Loucy (cell line): ENCODE data around the gene TUBGCP3.

Experiments used
- H2AFZ ChIP-seq: fragments of 200-600 bp; sonication (generic); 2 replicates; pipeline ENCODE4 v1.6.0; 2016; ENCODE audit warnings: antibody characterized with exemption, mild to moderate bottlenecking, low read length, moderate library complexity
- H3F3A ChIP-seq: fragments of 200-600 bp; 2 replicates; pipeline ENCODE4 v1.6.0; 2016; ENCODE audit warnings: antibody characterized with exemption, low read depth, mild to moderate bottlenecking
- H3K27me3 ChIP-seq: fragments of 200-600 bp; sonication (generic); 2 replicates; pipeline ENCODE4 v1.6.1; 2014; ENCODE audit warnings: low read length, mild to moderate bottlenecking; ENCODE audit not compliant: insufficient read depth, poor library complexity, severe bottlenecking
- H3K36me3 ChIP-seq: fragments of 200-600 bp; sonication (generic); 2 replicates; pipeline ENCODE4 v1.6.1; 2016; ENCODE audit warnings: low read length; ENCODE audit not compliant: insufficient read depth
- H3K4me1 ChIP-seq: fragments of 200-600 bp; sonication (generic); 2 replicates; pipeline ENCODE4 v1.5.1; 2014; ENCODE audit warnings: low read length, mild to moderate bottlenecking; ENCODE audit not compliant: insufficient read depth, poor library complexity, severe bottlenecking
- H3K4me2 ChIP-seq: fragments of 200-600 bp; sonication (generic); 2 replicates; pipeline ENCODE4 v1.6.0; 2014; ENCODE audit warnings: antibody characterized with exemption, low read length, low read depth, mild to moderate bottlenecking; ENCODE audit not compliant: poor library complexity, severe bottlenecking
- H3K4me3 ChIP-seq: fragments of 200-600 bp; sonication (generic); 2 replicates; pipeline ENCODE4 v1.5.1; 2014; ENCODE audit warnings: low read length, mild to moderate bottlenecking, mixed read lengths; ENCODE audit not compliant: poor library complexity, severe bottlenecking
- H3K79me2 ChIP-seq: fragments of 200-600 bp; sonication (generic); 2 replicates; pipeline ENCODE4 v1.6.1; 2014; ENCODE audit warnings: low read length; ENCODE audit not compliant: insufficient read depth
- H3K9ac ChIP-seq: fragments of 200-600 bp; sonication (generic); 2 replicates; pipeline ENCODE4 v1.6.0; 2014; ENCODE audit warnings: mild to moderate bottlenecking, low read depth, low read length, moderate library complexity; ENCODE audit not compliant: poor library complexity, severe bottlenecking
- H3K9me2 ChIP-seq: fragments of 200-600 bp; sonication (generic); replicated peaks from 2 replicates; pipeline ENCODE4 v1.6.1; 2016; ENCODE audit warnings: low read depth, low read length, mixed read lengths
- H3K9me3 ChIP-seq: fragments of 200-600 bp; sonication (generic); 2 replicates; pipeline ENCODE4 v1.6.1; 2014; ENCODE audit warnings: mild to moderate bottlenecking, antibody characterized with exemption, low read length, low read depth; ENCODE audit not compliant: insufficient read depth
- H4K20me1 ChIP-seq: fragments of 200-600 bp; sonication (generic); 2 replicates; pipeline ENCODE4 v1.6.0; 2014; ENCODE audit warnings: antibody characterized with exemption, low read length, mild to moderate bottlenecking; ENCODE audit not compliant: insufficient read depth, poor library complexity, severe bottlenecking
- CTCF ChIP-seq: fragments of 200-600 bp; sonication (generic); conservative IDR thresholded peaks from 2 replicates; pipeline ENCODE4 v1.5.1; 2014; ENCODE audit warnings: mild to moderate bottlenecking, antibody characterized with exemption, low read length
- EZH2phosphoT487 ChIP-seq: fragments of 200-600 bp; IDR thresholded peaks from 2 replicates; pipeline ENCODE4 v1.6.1; 2018; ENCODE audit warnings: antibody characterized with exemption, mild to moderate bottlenecking, moderate library complexity, borderline replicate concordance

Gene TUBGCP3

DNA sequence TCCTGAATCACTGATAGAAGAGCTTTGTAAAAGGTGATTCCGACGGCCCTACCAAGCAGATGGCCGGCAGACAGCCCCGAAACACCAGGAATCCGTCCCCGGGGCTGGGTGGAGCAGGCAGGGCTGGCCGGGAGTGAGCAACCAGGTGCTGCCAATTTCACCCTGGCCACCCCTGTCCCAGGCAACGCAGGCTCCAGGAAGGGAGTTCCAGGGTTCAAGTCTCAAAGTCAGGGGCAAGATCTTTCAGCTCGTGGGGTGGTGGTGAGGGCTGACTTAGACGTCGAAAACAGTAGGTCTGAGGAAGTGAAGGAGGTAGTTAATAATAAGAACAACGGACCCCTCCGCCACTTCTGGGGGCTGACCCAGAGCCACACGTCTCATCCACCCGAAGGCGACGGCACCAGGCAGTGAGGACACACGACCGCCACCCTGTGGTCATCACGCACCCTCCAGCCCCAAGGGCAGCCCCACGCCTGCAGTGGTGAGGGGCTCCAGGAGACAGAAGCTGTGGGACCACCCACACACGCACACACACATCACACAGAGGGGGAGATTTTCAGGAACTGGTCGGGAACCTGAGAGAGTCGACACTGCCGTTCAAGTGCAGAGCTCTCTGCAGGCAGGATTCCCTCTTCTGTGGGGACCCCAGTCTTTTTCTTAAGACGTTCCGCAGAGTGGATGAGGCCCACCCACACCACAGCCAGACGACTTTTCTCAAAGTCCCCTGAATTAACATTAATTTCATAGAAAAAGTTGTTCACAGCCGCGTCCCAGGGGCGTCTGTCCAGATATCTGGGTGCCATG, 144.6 kb downstream of the TUBGCP3 start:
- no peaks in the 10 kb centered on the region for H3K79me2 ChIP-seq
- no peak overlapping the region for H3K9ac ChIP-seq
- no peaks in the 10 kb centered on the region for H4K20me1 ChIP-seq
- H3K4me1 ChIP-seq: no peaks in the 10 kb centered on the region
- H3K9me3 ChIP-seq: no peaks in the 10 kb centered on the region
- no peak overlapping the region for H3K4me2 ChIP-seq
- H3F3A ChIP-seq: no peaks in the 10 kb centered on the region
- H2AFZ ChIP-seq: no peak overlapping the region; the same call in 1 of the 2 replicates
- no peak overlapping the region for H3K4me3 ChIP-seq
- TF ChIP-seq EZH2phosphoT487 (no peak), CTCF (no peak)
- no peaks in the 10 kb centered on the region for H3K27me3 ChIP-seq
- no peaks in the 10 kb centered on the region for H3K36me3 ChIP-seq
- no peaks in the 10 kb centered on the region for H3K9me2 ChIP-seq

GRCh38 chr13:112442483-112443090, 145.4 kb downstream of the TUBGCP3 start:
- Histone ChIP-seq H3K4me2 (no peak overlapping the region), H3K4me3 (no peak overlapping the region), H3K9me3 (no peaks in the 10 kb centered on the region), H2AFZ (no peak overlapping the region), H3K36me3 (no peaks in the 10 kb centered on the region), H3K79me2 (no peaks in the 10 kb centered on the region), H3F3A (no peaks in the 10 kb centered on the region), H3K9ac (no peak overlapping the region), H4K20me1 (no peaks in the 10 kb centered on the region), H3K4me1 (no peaks in the 10 kb centered on the region), H3K9me2 (no peaks in the 10 kb centered on the region), H3K27me3 (no peaks in the 10 kb centered on the region)
- TF ChIP-seq EZH2phosphoT487 (no peak), CTCF (no peak)

GRCh38 chr13:112441779-112442310, 146.1 kb downstream of the TUBGCP3 start:
- Histone ChIP-seq H3K4me2 (no peak overlapping the region), H3K9me3 (no peaks in the 10 kb centered on the region), H3K36me3 (no peaks in the 10 kb centered on the region), H4K20me1 (no peaks in the 10 kb centered on the region), H3K79me2 (no peaks in the 10 kb centered on the region), H3K4me3 (no peak overlapping the region), H3F3A (no peaks in the 10 kb centered on the region), H2AFZ (no peak overlapping the region), H3K4me1 (no peaks in the 10 kb centered on the region), H3K9ac (no peak overlapping the region), H3K27me3 (no peaks in the 10 kb centered on the region), H3K9me2 (no peaks in the 10 kb centered on the region)
- TF ChIP-seq CTCF: no peak
- no peak for TF ChIP-seq EZH2phosphoT487
